Ovary (tissue), 3 donors: ENCODE data around the gene RORB.

Experiments
- CTCF ChIP-seq, 3 donors: fragments of 450-650 bp in 2 of 3; fragments of 200-600 bp in 1 of 3; IDR thresholded peaks; one replicate each; pipeline versions ENCODE4 v1.5.1 to v1.8.0; 2016 to 2022; ENCODE audit warnings: antibody characterized with exemption in 3 of 3, mild to moderate bottlenecking in 1 of 3
- POLR2A ChIP-seq: fragments of 450-650 bp; IDR thresholded peaks from one replicate; pipeline ENCODE4 v1.6.1; 2017; ENCODE audit warnings: antibody characterized with exemption, mild to moderate bottlenecking, moderate library complexity
- donor health status: DM: no; HTN: no; CAD: no.

GRCh38 chr9:74496406-74496805 lies 729 bp upstream of the RORB start:
- TF ChIP-seq CTCF (IDR thresholded peaks at IDR 0.05) (no peak), POLR2A (no peak)
